ENCODE data around the gene ORAI3.

The ORAI3 gene

DNA sequence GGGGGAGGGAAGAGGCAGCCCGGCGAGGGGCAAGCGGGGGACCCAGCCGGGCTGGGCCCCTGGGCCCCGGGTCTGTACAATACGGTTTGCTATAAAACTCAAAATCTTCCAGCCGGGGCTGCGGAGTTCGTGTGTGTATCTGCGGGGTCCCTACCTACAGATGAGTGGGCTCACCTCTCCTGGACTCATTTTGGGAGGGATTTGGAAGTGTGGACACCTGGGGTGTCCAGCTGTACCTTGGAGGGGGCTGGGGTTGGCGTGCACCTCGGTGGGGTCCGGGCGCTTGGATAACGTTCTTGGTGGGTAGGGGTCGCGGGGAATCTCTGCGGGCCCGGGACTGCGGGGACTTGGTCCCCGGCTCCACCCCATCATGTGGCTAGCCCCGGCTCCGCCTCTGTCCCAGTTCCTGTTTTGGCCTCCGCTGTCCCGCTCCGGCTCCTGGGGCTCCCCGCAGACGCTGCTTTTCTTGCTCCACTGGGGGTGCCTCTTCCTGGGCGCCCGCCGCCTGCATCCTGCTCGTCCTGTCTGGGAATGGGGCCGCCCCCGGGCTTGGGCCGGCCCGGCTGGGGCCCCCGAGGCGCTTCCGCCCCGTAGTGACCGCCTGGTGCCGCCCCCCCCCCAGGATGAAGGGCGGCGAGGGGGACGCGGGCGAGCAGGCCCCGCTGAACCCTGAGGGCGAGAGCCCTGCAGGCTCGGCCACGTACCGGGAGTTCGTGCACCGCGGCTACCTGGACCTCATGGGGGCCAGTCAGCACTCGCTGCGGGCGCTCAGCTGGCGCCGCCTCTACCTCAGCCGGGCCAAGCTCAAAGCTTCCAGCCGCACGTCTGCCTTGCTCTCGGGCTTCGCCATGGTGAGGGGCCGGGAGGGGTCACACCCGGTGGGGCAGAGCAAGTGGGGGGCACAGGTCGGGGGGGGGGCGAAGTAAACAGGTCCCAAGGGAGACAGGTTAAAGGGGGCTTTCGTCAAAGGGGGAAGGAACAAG lies at the start of gene ORAI3:
TSS of gene ORAI3 (plus strand) at position 402 of the 983 bp plus-strand sequence. CDS start at position 624, 222 bp downstream.
- no peak for DNase-seq

DNA sequence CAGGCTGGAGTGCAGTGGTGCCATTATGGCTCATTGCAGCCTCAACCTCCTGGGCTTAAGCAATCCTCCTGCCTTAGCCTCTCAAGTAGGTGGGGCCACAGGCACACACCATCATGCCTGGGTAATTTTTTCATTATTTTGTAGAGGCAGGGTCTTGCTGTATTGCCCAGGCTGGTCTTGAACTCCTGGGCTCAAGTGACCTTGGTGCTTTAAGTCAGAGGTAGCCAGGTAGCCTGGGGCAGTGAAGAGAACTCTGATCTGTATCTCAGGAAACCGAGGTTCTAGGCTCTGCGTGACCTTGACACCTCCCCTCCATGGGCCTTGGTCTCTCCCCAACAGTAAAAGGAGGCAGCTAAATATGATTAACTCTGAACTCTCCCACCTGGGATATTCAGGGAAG lies 49.1 kb upstream of the ORAI3 start:
- no peak for DNase-seq

DNA sequence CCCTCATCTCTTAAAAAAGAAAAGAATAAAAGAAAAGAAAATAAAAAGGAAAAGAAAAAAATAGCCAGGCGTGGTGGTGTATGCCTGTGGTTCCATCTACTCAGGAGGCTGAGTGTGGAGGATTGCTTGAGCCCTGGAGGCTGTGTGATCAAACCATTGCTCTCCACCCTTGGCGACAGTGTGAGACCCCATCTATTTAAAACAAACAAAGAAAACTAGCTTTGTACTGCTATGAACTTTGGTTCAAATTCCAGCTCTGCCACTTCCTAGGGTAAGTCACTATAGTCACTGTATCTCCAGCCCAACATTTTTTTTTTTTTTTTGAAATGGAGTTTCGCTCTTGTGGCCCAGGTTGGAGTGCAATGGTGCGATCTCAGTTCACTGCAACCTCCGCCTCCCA lies 48.3 kb upstream of the ORAI3 start:
- DNase-seq, result no peak

DNA sequence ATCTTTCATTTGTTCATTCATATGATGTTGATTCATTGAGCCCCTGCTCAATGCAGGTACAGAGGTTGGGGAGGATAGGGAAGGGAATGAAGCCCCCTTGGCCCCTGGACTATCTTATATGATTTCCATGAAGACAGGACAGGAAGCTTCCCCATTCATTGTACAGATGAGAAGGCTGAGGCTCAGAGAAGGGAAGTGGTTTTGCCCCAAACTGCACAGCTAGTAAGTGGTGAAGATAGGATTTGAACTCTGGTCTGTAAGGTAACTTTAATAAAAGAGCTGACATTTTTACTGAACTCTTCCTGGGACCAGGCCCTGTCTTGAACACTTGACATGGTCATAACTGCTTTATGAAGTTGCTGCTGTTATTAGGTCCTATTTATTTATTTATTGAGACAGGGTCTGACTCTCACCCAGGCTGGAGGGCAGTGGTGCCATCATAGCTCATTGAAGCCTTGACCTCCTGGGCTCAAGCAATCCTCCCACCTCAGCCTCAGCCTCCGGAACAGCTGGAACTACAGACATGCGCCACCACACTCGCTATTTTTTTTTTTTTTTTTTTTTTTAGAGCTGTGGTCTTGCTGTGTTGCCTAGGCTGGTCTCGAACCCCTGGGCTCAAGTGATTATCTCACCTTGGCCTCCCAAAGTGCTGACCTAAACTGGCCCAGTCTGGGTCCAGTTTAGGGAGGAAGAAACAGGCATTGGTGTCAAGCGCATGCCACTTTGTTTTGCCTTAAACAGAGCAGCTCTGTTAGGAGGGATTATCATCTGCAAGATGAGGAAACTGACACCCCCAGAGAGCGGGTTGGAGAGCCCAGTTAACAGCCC lies 47.5 kb upstream of the ORAI3 start:
- no peak for DNase-seq

DNA sequence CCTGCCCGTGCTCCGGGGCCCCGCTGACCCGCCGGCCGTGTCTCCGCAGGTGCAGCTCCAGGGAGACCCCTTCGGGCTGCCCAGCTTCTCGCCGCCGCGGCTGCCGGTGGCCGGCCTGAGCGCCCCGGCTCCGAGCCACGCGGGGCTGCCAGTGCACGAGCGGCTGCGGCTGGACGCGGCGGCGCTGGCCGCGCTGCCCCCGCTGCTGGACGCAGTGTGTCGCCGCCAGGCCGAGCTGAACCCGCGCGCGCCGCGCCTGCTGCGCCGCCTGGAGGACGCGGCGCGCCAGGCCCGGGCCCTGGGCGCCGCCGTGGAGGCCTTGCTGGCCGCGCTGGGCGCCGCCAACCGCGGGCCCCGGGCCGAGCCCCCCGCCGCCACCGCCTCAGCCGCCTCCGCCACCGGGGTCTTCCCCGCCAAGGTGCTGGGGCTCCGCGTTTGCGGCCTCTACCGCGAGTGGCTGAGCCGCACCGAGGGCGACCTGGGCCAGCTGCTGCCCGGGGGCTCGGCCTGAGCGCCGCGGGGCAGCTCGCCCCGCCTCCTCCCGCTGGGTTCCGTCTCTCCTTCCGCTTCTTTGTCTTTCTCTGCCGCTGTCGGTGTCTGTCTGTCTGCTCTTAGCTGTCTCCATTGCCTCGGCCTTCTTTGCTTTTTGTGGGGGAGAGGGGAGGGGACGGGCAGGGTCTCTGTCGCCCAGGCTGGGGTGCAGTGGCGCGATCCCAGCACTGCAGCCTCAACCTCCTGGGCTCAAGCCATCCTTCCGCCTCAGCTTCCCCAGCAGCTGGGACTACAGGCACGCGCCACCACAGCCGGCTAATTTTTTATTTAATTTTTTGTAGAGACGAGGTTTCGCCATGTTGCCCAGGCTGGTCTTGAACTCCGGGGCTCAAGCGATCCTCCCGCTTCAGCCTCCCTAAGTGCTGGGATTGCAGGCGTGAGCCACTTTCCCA lies 46.6 kb upstream of the ORAI3 start:
- peak; percentile 41 for DNase-seq

DNA sequence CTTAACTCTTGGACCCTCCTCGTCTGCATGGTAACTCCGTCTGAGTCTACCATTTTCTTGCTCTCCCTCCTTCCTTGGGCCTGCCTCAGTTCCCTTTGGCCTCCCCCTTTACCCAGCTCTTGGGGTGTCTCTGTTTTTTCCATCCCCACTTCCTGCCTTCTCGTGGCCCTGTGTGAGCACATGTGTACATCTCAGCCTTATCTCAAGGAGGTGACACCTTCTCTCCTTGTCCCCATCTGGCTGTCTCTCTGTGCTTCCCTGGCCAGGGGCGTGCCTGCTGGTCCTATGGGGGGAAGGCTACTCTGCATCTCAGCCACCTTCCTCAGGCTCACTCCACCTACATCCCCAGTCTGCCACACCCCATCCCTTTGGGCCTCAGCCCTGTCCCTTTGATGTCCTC lies 45.9 kb upstream of the ORAI3 start:
- DNase-seq, result no peak

DNA sequence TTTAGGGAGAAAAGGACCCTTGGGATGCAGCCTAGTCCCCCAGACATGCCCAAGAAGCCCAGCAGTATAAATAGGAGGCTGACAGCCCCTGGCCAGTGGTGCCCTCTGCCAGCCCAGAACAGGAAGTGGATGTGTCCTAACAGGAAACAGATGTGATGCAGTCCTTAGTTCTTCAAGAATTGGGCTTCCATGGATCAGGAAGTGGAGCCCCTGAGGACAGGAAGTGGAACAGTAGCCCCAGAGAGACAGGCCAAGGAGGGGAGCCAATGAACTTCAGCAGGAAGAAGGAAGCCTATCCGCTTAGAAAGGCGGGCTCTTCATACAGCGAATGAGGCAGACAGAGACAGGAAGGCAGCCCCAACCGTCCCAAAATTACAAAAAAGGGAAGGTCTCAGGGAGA lies 45.3 kb upstream of the ORAI3 start:
- no peak for DNase-seq

DNA sequence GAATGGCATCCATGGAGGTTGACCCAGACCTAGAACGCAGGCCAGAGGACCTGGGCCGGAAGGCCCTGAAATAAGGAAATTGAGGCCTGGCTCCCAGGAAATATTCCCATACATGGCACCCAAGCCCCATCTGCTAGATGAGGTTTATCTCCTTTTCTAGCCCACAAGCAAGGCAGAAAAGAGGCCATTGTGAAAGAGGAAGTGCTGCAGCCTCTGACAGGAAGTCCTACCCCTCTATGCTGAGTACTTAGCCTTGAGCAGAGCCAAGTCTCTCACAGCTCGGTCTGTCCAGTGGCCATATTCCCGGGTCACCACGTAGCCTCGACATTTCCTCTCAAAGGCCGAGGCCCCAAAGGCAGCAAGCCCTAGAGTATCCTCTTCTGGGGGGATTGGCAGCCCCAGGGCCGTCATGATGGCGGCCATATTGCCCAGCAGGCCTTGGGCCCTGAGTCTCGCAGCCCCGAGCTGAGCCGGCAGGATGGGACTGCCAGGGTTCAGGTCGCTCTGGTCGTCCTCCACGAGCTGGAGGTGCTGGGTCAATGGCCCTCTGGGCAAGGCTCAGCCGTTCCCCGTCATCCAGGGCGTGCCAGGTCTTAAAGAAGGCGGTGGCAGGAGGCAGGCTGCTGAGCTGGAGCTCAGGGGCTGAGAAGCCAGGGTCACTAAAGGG lies 44.6 kb upstream of the ORAI3 start:
- no peak for DNase-seq

DNA sequence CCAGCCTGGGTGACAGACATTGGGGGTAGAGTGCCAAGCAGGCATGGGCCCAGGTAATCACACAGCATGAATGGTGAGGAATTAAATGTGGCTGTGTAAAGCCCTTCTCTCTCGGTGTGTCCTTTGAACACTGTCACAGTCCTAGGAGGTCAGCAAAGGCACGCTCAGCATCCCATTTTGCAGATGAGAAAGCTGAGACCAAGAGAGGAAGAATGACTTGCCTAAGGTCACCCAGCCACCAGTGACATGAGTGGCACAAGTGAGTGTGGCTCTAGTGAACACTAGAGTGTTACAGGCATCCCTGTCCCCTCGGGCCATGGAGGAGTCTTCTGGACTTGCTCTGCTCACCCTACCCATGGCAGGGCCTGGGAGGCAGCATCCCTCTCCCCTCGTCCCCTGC lies 41.8 kb upstream of the ORAI3 start:
- DNase-seq, result no peak

DNA sequence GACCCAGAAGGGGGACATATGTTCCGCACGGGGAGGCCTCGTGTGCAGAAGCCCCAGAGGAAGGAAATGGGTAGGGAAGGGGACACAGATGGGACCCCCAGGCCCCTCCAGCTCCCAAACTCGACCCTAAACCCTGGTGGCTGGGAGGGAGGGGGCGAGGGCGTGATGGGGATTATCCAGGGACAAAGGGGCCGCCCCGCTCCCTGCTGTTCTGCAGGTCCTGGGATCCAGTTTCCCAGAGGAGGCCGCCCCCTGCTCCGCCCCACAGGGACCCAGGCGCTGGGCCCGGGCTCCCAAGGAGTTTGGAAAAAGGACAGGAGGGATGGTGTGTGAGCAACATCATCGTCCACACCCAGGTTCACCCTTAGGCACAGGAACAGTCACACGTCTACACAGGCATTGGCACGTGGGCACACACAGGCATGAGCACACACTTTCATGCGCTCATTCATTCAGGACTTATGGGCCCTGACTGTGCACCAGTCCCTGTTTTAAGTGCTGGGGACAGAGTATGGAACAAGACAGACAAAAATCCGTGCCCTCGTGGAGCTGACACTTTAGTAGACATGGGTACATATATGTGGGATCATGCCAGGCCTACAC lies 38.3 kb upstream of the ORAI3 start:
- no peak for DNase-seq

DNA sequence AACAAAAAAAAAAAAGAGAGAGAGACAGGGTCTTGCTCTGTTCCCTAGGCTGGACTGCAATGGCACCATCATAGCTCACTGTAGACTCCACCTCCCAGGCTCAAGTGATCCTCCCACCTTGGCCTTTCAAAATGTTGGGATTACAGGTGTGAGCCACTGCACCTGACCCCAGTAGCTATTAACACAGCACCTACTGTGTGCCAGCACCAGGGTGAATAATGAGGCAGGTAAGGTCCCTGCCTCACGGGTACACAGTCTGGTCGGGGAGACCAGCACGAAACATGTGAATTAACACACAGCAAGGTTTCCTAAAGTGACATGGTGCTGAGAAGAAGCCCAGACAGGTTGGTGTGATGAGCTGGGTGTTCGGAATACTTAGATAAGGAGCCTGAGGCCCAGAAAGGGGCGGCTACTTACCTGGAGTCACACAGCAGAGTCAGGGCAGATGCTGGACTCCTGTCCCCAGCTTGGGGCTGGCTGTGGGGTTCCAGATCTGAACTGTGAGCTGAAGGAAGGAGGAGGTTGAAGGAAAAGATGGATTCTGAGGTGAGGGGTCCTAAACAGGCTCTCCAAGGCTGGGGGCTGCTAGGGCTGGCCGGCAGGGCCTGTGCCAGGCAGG lies 36.0 kb upstream of the ORAI3 start:
- no peak for DNase-seq

DNA sequence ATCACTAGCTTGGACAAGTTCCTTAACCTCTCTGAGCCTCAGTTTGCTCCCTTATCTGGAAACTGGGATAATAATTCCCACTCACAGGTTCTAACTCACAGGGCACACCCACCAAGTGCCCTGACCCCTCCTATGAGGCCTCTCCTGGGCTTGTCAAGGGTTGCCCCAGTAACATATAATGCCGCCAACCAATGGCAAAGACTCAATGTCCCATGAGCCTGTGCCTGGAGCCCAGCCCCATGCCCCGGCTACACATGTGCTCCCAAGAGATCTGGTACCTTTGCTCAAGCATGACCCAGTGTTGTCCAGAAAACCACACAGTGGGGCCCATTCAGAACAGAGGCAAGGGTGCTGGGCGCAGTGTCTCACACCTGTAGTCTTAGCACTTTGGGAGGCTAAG lies 34.0 kb upstream of the ORAI3 start:
- no peak for DNase-seq

DNA sequence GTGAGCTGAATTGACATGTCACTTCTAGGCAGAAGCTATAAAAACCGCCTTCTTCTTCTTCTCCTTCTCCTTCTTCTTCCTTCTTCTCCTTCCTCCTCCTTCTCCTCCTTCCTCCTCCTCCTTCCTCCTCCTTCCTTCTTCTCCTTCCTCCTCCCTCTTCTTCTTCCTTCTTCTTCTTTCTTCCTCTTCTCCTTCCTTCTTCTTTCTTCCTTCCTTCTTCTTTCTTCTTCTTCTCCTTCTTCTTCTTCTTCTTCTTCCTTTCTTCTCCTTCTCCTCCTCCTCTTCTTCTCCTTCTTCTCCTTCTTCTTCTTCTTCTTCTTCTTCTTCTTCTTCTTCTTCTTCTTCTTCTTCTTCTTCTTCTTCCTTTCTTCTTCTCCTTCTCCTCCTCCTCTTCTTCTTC lies 30.3 kb upstream of the ORAI3 start:
- DNase-seq, result no peak

DNA sequence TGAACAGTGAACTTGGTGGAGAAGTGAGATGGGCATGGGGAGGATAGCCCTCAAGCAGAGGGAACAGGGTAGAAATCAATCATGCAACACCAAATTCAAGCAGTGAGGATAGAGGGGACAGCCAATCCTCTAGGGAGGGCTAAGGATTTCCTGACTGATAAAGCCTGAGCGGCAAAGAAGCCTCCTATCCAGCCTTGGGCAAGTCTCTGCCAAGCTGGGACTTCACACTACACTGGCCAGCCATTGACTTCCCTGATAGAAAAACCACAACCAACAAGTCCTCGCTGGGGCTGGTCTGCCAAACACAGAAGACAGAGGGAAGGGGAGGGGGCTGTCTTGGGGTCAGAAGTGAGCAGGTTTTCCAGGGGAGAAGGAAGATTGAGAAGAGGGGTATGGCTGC lies 28.0 kb upstream of the ORAI3 start:
- no peak for DNase-seq

DNA sequence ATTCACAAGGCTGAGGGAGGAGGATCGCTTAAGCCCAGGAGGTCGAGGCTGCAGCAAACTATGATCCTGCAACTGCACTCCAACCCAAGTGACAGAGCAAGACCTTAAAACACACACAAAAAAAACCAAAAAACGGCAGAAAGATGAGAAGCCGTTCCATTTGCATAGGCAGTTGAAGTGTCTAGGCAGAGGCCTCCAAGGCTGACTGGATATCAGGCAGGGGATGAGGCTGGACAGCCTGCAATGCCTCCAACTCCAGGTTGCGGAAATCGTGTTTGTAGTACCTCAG lies 27.5 kb upstream of the ORAI3 start:
- no peak for DNase-seq

DNA sequence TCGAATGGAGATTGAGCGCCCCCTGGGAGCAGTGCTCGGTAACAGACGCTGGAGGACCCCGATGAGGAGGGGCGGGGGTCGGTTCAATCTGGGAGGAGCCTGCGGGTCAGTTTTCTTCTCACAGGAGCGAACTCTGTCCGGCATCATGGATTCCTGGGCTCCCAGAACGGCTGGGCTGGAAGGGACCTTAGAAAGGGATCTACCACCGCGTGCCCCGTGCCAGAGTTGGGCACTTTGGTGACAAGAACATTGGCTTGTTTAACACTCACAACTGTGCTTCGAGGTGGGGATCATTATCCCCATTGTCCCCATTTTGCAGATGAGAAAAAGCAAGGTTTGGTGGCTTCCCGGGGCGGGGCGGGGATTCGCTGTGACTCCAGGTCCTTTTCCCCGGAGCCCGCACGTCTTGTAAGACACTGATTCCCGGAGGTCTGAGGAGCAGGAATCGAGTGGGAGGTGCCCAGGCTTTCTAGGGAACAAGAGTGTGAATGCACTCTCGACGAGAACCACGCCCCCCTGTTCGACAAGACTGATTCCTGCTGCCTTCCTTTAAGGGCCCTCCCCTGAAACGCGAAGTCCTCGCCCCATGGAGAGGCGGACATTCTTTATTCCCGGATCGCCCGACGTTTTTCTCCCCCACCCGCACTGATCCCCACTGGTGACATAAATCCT lies 27.0 kb upstream of the ORAI3 start:
- peak; percentile 79 for DNase-seq

DNA sequence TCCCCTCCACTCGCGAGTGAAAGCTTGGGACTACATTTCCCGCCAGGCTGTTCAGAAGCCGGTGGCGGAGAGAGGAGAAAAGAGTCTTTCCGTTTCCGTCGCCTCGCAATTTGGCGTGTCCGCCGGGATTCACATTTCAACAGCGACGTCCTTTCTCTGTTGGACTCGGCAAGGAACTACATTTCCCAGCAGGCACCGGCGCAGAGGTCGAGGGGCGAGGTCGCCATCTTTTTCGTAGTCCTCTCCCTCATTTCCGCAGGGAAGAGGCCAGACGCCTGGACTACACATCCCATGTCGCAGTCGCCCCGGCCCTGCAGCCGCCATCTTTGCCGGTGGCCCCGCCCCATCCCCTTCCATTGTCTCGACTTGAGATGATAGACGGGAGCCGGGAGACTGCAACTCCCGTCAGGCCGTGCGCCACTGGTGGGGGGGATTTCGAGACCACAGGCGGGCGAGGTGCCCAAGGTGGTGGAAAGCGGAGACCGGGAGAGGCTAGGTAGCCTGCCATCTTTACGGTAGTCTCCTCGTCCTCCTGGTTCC lies 26.4 kb upstream of the ORAI3 start:
- peak; percentile 99 for DNase-seq

DNA sequence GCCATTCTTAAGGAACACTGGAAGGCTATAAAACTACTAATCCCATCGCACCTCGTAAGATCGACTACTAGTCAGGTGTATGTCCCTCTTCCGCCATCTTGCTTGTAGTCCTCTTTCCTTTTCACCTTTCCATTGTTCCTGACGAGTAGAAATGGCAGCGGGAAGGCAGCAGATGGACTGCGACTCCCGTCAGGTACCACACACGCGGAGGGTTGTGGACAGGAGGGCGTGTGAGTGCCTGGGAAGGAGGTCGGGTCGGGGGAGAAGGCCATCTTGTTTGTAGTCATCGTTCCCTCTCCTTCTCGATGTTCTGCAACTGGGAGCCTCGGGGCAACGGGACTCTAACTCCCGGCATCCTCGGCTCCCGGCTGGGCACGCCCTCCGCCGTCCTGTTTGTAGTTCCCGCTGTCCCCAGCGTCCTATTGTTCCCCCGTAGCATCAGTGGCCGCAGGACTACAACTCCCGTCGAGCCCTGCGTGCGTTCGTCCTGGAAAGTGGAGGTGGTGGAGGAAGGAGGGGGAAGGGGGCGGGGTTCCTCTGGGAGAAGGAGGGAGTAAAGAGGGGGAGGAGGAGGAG lies 25.8 kb upstream of the ORAI3 start:
- peak; percentile 99 for DNase-seq

DNA sequence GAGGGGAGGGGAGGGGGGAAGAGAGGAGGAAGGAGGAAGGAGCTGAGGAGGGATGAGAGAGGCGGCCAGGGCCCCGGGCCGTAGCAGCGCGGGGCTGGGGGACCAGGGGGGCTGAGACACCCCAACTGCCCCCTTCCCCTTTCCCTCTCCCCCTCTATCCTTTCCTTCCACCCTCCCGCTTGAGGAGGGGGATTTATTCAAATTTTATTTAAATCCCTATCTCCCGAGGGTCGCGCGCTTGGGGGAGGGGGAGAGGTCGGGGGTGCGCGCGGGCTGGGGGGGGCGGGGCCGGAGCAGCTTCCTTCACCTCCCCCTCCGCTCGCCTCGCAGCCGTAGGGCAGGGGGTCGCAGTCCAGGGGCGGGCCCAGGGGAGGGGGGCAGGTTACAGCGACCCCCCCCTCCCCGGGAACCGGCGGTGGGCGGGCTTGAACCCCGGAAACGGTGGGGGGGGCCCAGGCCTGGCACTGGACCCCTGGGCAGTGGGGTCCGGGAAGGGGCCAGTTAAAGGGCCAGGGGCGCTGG lies 25.3 kb upstream of the ORAI3 start, which contains the start of gene FBXL19:
TSS of gene FBXL19 (plus strand) at position 19 of the 522 bp plus-strand sequence. CDS start 2,183 bp downstream, outside the sequence.
- DNase-seq, result no peak

All from NCI-H2029 treated with DMSO at 0.1 percent for 48 hours (cell line).